ENCODE measurements around the gene TAOK1.

- TF ChIP-seq CTCF (IDR thresholded peaks at IDR 0.05) = no peak
- no peak for TF ChIP-seq POLR2AphosphoS5 (IDR thresholded peaks at IDR 0.05; ENCODE audit: insufficient read depth in 1 of 2, low read depth in 1 of 2)
- no peak for TF ChIP-seq POLR2A (IDR thresholded peaks at IDR 0.05)
These were observed 173.7 kb downstream of the TAOK1 start for GRCh38 chr17:29563816-29564215.
